Measurements from ENCODE around the gene DBP.

DBP gene

DNA sequence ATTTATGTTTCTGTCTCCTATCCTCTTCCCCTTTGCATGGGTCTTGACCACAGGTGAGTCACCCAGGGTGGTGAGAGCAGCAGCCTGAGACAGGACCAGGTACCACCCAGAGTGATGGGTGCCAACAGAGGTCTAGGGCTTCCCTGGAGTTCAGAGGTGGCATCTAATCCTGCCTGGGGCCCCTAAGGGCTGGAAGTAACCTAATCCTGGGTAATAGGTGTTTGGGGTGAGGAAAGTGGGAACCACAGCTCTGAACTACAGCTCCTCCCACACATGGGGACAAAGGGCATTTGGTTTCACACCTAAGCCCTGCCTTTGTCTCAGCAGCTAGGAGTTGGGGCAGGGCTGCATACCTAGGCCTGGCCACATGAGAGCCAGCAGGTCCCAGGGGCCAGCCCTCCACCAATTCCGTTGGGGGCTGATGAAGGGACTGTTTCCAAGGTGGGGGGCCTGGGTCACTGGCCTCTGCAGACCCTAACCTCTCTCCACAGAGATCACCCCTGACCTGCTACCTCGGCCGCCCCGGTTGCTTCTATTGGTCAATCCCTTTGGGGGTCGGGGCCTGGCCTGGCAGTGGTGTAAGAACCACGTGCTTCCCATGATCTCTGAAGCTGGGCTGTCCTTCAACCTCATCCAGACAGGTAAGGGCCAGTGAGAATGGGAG, 9.8 kb downstream of the DBP start:
- DNase-seq = no peak

GRCh38 chr19:48625891-48626327, 11.3 kb downstream of the DBP start:
- no peak for DNase-seq

DNA sequence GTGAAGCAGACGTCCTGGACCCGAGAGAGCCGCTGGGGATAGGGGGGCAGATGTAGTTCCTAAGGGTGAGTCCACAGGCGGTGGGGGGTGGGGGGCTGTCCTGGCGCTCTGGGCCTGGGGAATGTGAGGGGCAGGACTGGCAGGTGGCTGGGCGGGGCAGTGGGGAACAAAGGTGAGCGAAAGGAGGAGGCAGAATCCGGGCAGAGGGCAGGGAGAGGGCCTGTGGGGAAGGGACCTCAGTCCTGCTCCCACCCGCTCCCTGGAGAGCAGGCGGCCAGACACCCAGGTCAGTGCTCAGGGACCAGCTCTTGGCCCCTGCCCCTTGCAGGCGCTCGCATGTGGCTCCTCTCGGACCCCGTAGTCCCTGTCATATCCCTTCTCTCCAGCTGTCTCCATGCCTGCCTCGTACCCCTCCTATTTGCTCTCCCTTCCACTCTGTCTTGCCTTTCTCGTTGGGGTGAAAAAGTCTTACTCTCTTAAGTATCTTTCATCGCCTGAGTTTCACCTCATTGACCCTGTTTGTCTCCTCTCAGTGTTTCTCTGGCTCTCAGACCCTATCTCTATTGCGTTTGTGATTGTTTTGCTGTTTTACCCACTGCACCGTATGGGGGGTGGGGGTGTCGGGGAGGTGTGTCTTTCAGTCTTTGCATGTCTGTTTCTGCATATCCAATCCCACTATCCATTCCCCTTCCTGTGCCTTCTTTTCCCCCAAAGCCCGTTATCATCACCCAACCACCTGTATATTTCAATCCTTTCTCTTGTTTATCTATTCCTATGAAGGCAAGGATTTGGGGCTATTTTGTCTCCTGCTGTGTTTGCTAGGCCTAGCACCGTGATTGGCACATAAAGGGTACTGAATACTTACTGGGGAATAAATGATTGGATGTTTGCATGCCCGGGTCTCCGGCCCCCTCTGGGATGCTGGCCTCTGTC, 12.1 kb downstream of the DBP start:
- DNase-seq = peak; percentile 44

DNA sequence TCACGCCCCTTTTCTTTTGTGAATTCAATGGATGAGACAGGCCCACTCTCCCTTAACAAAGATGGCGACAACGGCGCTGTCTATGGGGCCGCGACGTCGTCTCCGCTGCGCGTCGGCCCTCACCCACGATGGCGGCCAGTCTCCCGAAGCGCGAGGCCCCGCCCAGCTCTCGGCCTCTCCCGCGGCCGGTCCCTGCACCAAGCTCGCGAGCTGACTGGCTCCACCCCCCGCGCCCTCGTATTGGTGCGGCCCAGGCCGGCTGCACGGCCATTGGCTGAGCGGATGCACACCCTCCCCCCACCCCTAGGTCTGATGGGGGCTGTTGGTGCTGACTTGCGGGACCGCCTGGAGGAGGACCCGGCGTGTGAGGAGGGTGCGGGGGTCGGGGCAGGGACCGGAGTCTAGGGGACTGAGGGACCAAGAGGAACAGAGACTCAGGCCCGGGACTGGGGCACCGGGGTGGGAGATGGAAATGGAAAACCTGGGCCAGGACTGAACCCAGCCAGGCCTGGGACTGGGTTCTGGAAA, 13.0 kb downstream of the DBP start:
- DNase-seq = peak; percentile 99

- peak; percentile 63 for DNase-seq
Observed at GRCh38 chr19:48623556-48624066, 13.6 kb downstream of the DBP start.

DNA sequence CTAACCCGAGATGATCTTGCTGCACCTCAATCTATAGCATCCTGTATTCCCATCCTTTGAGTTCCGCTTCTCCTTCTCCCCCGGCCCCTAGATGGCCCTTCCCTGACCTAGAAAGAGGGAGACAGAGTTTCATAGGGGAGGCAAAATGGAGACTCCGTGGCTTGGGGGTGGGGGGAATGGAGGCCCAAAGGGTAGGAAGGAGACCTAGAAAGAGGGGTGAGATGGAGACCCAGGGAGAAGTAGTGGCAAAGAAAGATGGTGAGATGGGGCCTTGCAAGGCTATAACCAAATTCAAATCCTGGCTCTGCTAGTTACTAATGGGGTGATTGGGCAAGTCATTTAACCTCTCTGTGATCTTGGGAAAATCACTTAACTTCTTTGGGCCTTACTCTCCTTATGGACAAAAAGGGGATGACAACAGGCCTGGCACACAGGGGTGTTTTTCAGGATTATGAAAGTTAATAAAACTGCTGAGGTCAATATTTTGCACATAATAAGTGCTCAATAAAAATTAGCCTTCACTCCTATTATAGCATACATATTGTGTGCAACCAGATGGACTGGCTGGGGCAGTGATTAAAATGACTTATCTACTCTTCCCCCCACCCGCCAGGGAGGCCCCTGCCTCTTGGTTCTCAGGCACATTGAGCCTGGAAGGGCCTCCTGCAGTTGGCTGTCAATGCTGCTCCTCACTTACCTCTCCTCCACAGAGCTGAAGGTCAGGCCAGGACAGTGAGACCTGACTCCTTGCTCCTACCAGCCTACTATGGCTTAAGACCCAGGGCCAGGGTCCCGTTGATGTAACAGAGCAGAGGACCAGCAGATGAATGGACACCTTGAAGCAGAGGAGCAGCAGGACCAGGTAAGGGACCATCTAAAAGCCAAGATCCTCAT, 17.2 kb downstream of the DBP start:
- peak; percentile 32 for DNase-seq

DNA sequence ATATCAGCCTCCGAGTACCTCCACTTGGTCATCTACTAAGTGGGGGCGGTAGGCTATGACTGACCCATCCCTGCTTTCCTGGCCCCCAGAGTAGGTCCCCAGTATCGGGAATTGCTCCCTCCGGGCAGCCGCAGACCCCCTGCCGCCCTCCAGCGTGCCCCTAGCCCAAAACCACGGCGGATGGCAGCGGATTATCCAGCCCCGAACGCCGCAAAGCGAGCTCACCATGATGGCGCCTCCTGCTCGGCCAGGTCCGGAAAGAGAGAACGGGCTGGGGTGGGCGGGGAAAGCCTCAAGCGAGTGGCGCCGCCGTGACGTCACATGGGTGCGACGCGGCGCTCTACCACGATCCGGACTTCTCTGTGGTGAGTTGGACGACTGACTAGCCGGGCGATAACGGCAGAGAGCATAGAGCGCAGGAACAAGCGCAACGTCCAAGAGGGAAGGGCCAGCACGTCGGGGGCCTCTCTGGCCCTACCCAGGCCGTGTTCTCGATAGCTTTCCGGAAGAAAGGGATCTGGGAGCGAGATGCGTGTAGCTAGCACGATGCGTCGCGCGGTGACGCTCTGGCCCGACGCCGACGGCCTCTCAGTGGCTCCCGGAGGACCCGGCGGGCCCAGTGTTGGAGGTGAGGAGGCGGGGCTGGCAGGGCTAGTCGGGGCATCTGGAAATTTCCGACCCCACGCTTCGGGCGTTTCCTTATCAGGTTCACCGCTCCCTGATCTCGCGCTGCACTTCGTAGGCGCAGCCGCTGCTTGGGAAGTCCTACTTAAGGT, 18.1 kb downstream of the DBP start, which contains the start of the genes RPL18 and SPHK2:
Gene RPL18 (minus strand): TSS at position 263 of the 776 bp plus-strand sequence. CDS start 35 bp downstream, at position 228.
Gene SPHK2 (plus strand): TSS at position 591 of the 776 bp plus-strand sequence. CDS start 1,009 bp downstream, outside the sequence.
- DNase-seq = peak; percentile 99

DNA sequence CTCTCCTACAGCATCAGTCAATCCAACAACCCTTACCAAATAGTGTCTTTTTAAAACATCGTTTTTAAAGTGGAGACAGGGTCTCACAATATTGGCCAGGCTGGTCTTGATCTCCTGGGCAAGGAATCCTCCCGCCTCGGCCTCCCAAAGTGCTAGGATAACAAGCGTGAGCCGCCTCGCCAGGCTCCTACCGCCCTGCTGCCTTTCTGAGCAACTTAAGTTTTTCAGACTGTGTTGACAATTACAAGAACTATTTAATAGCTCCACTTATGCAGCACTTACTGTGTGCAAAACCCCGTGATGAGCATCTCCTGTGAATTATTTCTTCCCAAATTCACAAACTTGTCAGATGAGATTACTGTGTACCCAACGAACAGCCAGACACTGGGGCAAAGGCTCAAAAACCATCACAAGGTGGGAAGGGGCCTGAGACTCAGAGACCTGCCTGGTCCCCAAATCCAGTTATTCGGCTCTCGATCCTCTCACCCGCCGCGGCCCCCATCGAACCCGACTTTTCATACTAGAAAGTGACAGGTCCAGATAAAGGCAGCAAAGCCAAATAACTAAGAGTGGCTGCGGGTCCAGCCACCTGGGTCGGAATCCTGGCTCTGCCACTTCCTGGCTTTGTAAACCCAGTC, 18.8 kb downstream of the DBP start:
- no peak for DNase-seq

DNA sequence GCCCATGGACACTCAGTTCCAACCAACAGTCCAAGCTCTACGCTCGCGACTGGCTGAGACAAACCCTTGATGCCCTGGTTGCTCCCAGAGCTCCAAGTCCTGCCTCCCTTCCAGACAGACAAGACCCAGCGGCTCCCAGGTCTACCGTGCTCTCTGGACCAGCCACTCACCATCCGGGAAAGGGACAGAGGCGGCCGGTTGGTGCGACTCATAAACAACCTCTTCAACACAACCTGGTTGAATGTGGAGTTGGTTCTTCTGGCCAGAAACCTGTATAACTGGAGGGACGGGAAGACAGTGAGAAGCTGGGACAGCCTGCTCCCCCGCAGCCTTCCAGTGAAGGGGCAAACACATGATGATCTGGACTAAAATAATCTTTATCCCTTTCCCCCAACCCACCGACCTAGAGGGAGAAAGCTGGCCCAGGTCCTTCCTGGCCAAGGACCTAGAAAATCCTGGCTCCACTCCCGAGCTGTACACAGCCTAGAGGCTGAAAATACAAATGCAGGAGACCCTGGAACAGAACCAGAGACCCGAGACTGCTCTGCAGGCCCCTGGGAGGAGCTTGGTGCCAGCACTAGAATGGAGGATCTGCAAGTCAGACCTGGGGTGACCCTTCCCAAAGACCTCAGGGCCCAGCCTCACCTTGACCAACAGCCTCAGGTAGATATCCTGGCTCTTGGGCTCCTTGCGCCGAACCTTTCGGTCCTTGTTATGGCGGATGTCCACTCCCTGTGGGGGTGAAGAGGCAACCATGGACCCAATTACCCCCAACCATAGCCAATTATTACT, 19.8 kb downstream of the DBP start:
- DNase-seq = no peak

DNA sequence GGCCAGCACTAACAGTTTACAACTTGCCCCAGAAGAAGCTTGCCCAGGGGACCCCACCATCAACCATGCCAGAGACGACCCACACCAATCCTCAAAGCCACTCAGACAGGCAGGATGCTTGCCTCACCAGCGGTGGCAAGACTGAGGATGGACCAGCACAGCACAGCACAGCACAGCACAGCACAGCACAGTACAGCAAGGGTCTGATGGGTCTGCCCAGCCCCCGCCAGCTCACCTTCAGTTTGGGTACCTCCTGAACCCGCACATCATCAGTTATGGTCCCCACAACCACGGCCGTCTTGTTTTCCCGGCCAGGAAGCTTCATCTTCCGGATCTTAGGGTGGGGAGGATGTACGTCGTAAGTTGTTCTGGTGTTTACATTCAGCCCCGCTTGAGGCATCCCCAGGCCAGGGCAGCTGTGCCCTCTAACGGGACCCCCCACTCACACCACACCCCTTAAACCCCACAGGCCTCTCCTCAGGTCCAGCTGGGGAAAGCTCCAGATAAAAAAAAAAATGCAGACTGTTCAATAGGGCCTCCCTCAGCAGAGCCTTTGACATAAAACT, 20.6 kb downstream of the DBP start:
- no peak for DNase-seq

- DNase-seq = no peak
Observed at GRCh38 chr19:48616041-48616436, 21.1 kb downstream of the DBP start.

DNA sequence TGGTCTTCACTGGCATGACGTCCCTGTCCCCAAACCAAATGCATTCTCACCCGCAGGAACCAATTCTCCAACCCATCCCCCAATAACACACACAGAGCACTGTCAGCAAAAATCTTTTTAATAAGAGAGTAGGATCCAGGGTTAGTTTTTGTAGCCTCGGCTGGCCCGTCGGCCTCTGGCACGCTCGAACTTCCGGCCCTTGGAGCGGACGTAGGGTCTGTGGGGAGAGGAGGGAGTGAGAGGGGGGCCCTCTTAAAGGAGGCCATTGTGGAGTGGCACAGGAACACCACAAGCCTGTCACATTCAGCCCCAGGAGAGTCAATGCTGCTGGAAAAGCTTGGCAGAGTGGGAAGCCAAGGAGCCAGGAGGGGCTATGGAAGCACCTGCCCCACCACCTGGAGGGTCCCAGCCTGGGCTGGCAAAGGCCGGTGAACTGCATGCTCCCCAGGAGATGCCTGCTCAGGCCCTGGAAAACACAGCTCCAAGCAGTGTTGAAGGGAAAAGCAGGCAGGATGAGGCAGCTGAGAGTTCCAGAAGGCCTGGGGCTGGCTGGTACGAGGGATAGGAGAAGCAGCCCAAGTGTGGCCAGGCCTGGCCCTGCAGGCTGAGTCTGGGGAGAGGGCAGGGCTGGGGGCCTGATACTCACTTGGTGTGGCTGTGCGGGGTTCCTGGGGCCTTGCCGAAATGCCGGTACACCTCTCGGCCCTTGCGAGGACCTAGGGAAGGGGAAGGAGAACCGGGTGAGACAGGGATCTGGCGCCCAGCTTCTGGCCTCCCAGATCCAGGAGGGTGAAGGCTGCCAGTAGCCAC, 21.7 kb downstream of the DBP start:
- no peak for DNase-seq

DNA sequence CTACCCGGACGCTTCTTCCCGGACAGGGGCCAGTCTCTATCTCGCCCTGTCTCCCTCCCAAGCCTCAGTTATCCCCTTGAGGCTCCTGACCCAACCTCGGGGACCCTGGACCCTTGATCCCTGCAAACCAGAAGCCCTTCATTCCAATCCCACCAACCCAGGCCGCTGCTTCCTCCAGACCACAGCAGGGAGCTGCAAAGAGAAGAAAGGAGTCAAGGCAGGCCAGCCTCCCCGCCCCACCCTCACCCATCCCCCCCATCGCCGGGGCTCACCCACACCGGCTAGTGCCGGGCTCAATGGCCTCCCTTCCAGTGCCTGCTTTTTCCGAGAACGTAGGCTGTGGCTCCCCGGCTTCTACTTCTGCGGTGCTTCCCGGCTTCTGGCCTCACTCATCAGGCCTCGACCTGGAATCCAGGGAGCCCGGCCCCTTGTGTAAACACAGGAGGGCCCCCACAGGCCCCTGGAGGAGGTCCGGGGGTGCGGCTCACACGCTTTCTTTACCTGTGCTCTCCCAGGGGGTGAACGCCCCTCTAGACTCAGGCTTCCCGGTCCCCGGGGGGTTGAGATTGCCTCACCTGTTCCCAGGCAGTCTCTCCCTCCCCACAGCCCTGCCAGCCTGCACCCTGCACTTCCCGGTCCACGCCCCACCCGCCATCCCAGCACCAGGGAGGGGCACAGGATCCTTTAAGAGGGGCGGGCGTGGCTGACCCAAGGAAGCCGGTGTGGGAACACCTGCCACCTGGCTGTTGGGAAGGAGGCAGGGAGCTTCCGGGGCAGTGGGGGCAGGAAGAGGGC, 22.5 kb downstream of the DBP start, which contains the start of gene FAM83E:
Gene FAM83E (minus strand): TSS at position 641 of the 795 bp plus-strand sequence. CDS start 1,704 bp downstream, outside the sequence.
- DNase-seq = peak; percentile 61

DNA sequence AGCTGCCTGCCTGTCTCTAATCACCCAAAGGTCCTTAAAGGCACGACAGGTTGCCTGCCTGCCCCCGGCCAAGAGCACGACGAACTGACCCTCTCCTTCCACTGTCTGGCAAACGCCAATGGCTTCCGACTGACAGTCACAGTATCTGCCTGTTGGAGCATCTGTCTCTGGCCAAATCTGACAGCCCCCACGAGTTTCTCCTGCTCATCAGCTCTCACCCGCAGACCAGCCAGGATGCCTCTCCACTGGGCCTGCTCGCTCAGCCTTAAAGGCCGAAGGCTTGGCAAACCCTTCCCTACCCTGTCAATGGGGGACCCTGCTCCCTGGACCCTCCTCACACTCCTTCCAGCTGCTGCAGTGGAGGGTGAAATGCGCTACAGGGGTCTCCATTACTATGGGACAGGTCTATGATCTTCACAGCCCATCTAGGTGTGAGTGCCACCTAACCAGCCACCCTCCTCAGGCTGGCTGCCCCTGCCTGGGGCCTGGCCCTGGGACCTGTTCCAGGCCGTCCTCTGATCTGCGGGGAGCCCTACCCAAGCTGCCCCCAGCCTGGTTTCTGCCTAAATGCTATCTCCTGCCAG, 23.2 kb downstream of the DBP start:
- DNase-seq = peak; percentile 65

GRCh38 chr19:48613024-48613851, 23.9 kb downstream of the DBP start:
- no peak for DNase-seq

DNA sequence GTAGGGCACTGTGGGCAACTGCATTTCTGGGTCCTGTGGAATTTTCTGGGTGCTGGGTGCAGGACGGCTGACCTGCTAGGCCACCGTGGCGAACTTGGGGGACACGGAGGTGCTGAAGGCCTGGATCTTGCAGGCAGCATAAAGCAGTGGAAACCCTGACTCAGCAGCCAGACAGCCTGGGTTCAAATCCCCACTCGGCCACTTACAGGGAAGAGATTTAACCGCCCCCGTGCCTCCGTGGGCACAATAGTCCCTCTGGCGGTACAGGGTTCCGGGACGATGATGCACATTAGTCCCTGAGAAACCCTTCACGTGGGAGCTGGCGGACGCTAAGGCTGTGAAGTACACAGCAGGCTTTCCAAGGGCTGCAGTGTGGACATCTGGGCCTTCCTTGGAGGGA, 25.3 kb downstream of the DBP start:
- no peak for DNase-seq

Data from NCI-H82 (cell line).